ENCODE data around the gene ADAM29. TPM values are rescaled to one million over a fixed set of nuclear protein-coding genes. Genes with fewer than 3 reads are reported as not detected.

ADAM29 gene
- total RNA-seq, 1 donor from 2014 or later = not detected

DNA sequence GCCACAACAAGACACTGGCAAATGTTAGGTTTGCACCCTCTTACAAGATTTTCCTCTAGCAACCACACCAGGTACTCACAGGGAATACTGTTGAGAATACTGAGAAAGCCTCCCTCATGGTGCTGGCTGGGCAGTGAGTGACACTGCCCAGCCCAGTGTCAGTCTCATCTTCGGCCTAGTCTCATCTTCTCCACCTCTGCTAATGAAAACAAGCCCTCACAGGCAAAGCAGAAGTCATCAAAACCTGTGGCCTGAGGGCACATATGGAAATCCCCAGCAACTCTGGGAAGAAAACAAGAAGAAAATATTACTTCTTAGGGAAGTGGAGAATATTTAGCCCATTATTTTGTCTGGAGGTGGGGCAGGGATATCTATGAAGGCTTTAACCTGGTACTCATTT, 7.9 kb upstream of the ADAM29 start:
- no peaks in the 10 kb centered on the region for H3F3A ChIP-seq (ENCODE audit: low read depth)
- no peaks in the 10 kb centered on the region for H3K27me3 Mint-ChIP-seq (ENCODE audit: insufficient read depth, low read depth)
- no peaks in the 10 kb centered on the region for H3K27me3 ChIP-seq
- DNase-seq (ENCODE audit: low spot score) = no peak
- H3K9ac ChIP-seq = no peak overlapping the region
- no peak overlapping the region for H3K4me2 ChIP-seq
- peaks cover 7% of the 10 kb centered on the region for H3K9me3 Mint-ChIP-seq
- H3K79me2 ChIP-seq (ENCODE audit: low read depth) = no peaks in the 10 kb centered on the region
- no peaks in the 10 kb centered on the region for H3K9me3 ChIP-seq (ENCODE audit: low read depth)
- no peaks in the 10 kb centered on the region for H4K20me1 ChIP-seq (ENCODE audit: low read depth)
- no peaks in the 10 kb centered on the region for H3K4me1 ChIP-seq
- TF ChIP-seq, protein P1, sequence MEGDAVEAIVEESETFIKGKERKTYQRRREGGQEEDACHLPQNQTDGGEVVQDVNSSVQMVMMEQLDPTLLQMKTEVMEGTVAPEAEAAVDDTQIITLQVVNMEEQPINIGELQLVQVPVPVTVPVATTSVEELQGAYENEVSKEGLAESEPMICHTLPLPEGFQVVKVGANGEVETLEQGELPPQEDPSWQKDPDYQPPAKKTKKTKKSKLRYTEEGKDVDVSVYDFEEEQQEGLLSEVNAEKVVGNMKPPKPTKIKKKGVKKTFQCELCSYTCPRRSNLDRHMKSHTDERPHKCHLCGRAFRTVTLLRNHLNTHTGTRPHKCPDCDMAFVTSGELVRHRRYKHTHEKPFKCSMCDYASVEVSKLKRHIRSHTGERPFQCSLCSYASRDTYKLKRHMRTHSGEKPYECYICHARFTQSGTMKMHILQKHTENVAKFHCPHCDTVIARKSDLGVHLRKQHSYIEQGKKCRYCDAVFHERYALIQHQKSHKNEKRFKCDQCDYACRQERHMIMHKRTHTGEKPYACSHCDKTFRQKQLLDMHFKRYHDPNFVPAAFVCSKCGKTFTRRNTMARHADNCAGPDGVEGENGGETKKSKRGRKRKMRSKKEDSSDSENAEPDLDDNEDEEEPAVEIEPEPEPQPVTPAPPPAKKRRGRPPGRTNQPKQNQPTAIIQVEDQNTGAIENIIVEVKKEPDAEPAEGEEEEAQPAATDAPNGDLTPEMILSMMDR (IDR thresholded peaks at IDR 0.05) = no peak
- no peak for TF ChIP-seq EZH2phosphoT487 (IDR thresholded peaks at IDR 0.05)
- no peak for TF ChIP-seq EZH2 (IDR thresholded peaks at IDR 0.05)
- no peaks in the 10 kb centered on the region for H3K4me1 Mint-ChIP-seq
- H3K36me3 ChIP-seq = no peaks in the 10 kb centered on the region
- H3K27ac ChIP-seq = no peak overlapping the region
- no peak overlapping the region for H3K4me3 Mint-ChIP-seq
- no peak overlapping the region for H3K27ac Mint-ChIP-seq
- H2AFZ ChIP-seq (replicated peaks) = peak overlapping the region; percentile 53
- no peak overlapping the region for H3K4me3 ChIP-seq
- H3K36me3 Mint-ChIP-seq = no peaks in the 10 kb centered on the region

DNA sequence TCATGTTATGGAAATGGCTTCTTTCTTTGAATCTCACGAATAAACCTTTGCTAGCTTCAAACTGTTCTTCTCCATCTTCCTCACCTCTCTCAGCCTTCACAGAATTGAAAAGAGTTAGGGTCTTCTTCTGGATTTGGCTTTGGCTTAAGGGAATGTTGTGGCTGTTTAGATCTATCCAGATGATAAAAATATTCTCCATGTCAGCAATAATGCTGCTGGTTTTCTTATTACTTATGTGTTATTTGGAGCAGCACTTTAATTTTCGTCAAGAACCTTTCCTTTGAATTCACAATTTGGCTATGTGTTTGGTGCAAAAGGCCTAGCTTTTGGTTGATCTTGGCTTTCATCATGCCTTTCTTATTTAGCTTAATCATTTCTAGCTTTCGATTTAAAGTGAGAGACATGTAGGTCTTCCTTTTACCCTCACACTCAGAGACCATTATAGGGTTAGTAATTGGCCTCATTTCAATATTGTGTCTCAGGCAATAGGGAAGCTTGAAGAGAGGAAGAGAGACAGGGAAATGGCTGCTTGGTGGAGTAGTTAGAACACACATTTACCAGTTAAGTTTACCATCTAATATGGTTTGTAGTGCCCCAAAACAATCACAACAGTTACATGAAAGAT, 5.1 kb upstream of the ADAM29 start:
- Histone ChIP-seq H3K27me3 (no peaks in the 10 kb centered on the region), H3K36me3 (no peaks in the 10 kb centered on the region), H3K9me3 (ENCODE audit: low read depth) (no peaks in the 10 kb centered on the region), H2AFZ (replicated peaks) (no peak overlapping the region), H3K27ac (no peak overlapping the region), H4K20me1 (ENCODE audit: low read depth) (no peaks in the 10 kb centered on the region), H3K4me1 (no peaks in the 10 kb centered on the region), H3K79me2 (ENCODE audit: low read depth) (no peaks in the 10 kb centered on the region), H3F3A (ENCODE audit: low read depth) (no peaks in the 10 kb centered on the region), H3K4me3 (no peak overlapping the region), H3K9ac (no peak overlapping the region), H3K4me2 (no peak overlapping the region)
- Mint-ChIP-seq H3K9me3 (peaks cover 4% of the 10 kb centered on the region), H3K27ac (no peak overlapping the region), H3K4me1 (no peaks in the 10 kb centered on the region), H3K27me3 (ENCODE audit: insufficient read depth, low read depth) (no peaks in the 10 kb centered on the region), H3K4me3 (no peak overlapping the region), H3K36me3 (no peaks in the 10 kb centered on the region)
- no peak for DNase-seq (ENCODE audit: low spot score)
- TF ChIP-seq EZH2 (IDR thresholded peaks at IDR 0.05) = no peak
- TF ChIP-seq, protein P1 (IDR thresholded peaks at IDR 0.05) = no peak
- TF ChIP-seq EZH2phosphoT487 (IDR thresholded peaks at IDR 0.05) = no peak

- H3K4me2 ChIP-seq = no peak overlapping the region
- no peak overlapping the region for H3K4me3 ChIP-seq
- Mint-ChIP-seq H3K27ac (no peak overlapping the region), H3K4me1 (no peaks in the 10 kb centered on the region), H3K4me3 (no peak overlapping the region), H3K36me3 (no peaks in the 10 kb centered on the region), H3K27me3 (ENCODE audit: insufficient read depth, low read depth) (no peaks in the 10 kb centered on the region), H3K9me3 (no peaks in the 10 kb centered on the region)
- H3K27me3 ChIP-seq = no peaks in the 10 kb centered on the region
- H3K79me2 ChIP-seq (ENCODE audit: low read depth) = no peaks in the 10 kb centered on the region
- H2AFZ ChIP-seq (replicated peaks) = no peak overlapping the region
- TF ChIP-seq EZH2 (IDR thresholded peaks at IDR 0.05) (no peak), EZH2phosphoT487 (IDR thresholded peaks at IDR 0.05) (no peak)
- TF ChIP-seq, protein P1 (IDR thresholded peaks at IDR 0.05) = no peak
- no peak overlapping the region for H3K27ac ChIP-seq
- H3F3A ChIP-seq (ENCODE audit: low read depth) = no peaks in the 10 kb centered on the region
- H3K4me1 ChIP-seq = no peaks in the 10 kb centered on the region
- no peak overlapping the region for H3K9ac ChIP-seq
- H4K20me1 ChIP-seq (ENCODE audit: low read depth) = no peaks in the 10 kb centered on the region
- H3K36me3 ChIP-seq = no peaks in the 10 kb centered on the region
- H3K9me3 ChIP-seq (ENCODE audit: low read depth) = no peaks in the 10 kb centered on the region
- no peak for DNase-seq (ENCODE audit: low spot score)
Observed at GRCh38 chr4:174919886-174920423, 1.8 kb downstream of the ADAM29 start.

All from neural progenitor cell (in vitro differentiated cells).